Fibroblast of the aortic adventitia (primary cell): Measurements from ENCODE around the gene TNS3. TPM values are rescaled to one million over a fixed set of nuclear protein-coding genes. Genes with fewer than 3 reads are reported as not detected.
A peak's percentile ranks its signal among the peaks of the same experiment; 100 is the strongest.
"Not testable (repeated sequence)": the region's sequence is repeated elsewhere in the genome, so short reads cannot be mapped to it uniquely, and the experiment has no call there.

Experiments used
- DNase-seq: peaks from one replicate; pipeline ENCODE4 v3.0.0-alpha.2; 2010; ENCODE audit warnings: low read depth
- H3K4me3 ChIP-seq: 2 replicates; pipeline ENCODE4 v1.5.1; 2011; ENCODE audit warnings: low read depth, mild to moderate bottlenecking, control low read depth, low read length, moderate library complexity
- CTCF ChIP-seq: IDR thresholded peaks from 2 replicates; pipeline ENCODE4 v1.5.1; 2011; ENCODE audit warnings: mild to moderate bottlenecking, low read length, control low read depth, inconsistent platforms; ENCODE audit not compliant: insufficient read depth
- total RNA-seq: library from RNA; depleted of rRNA; stranded (reverse); fragments of >200 nt; gene quantifications from 2 replicates; pipeline ENCODE4 v1.2.3, GENCODE V29; 2012; ENCODE audit warnings: low replicate concordance

The TNS3 gene
- total RNA-seq, 1 donor = 28.3 TPM

DNA sequence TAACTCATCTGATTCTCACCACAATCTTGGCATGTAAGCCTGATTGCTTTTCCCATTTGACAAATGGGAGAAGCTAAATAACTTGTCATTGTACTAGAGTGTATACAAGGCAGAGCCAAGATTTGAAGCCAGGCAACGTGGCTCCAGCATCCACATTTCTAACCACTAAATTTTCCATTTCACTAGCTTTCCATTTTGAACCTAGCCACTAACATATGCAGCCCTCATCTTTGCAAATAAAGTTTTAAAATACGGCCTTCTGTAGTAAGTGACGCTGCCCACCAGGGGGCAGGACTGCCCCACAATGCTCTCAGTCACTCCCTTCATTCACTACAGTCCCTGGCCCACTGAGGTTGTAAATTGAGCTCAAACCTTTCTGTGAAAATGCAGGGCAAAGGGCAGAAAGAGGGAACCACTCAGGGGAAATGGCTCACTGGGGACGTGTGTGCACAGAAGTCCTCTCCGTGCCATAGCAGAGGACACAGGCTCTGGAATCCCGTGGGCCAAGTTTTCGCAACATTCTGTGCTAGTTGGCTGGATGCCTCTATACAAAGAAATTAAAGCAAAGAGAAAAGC lies 315.7 kb downstream of the TNS3 start:
- peak; percentile 86 for TF ChIP-seq CTCF

GRCh38 chr7:47265621-47266020 lies 316.3 kb downstream of the TNS3 start:
- TF ChIP-seq CTCF = no peak
- no peak for DNase-seq
- no peak overlapping the region for H3K4me3 ChIP-seq

More for the DNA sequence above, 315.7 kb downstream of the TNS3 start:
- DNase-seq = peak; percentile 75
- no peak overlapping the region for H3K4me3 ChIP-seq

GRCh38 chr7:47264021-47264651 lies 317.8 kb downstream of the TNS3 start:
- H3K4me3 ChIP-seq = no peak overlapping the region
- no peak for DNase-seq
- no peak for TF ChIP-seq CTCF

GRCh38 chr7:47262881-47263280 lies 319.0 kb downstream of the TNS3 start:
- TF ChIP-seq CTCF = no peak
- H3K4me3 ChIP-seq = no peak overlapping the region
- DNase-seq = no peak

GRCh38 chr7:47262160-47262559 lies 319.8 kb downstream of the TNS3 start:
- DNase-seq, H3K4me3 ChIP-seq: not testable (repeated sequence)

DNA sequence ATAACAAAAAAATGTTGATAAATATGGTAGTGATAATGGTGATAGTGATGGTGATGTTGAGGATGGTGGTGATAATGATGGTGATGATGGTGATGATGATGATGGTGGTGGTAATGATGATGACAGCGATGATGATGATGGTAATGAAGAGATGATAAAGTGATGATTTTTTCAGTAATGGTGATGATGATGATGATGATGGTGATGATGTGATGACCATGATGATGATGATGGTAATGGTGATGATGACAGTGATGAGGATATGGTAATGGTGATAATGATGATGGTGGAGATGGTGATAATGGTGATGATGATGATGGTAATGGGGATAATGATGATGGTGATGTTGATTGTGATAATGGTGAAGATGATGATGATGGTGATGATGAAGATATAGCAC lies 321.6 kb downstream of the TNS3 start:
- no peak overlapping the region for H3K4me3 ChIP-seq
- DNase-seq = no peak
- no peak for TF ChIP-seq CTCF

GRCh38 chr7:47259682-47260081 lies 322.2 kb downstream of the TNS3 start:
- no peak for DNase-seq
- TF ChIP-seq CTCF = no peak

More at GRCh38 chr7:47259682-47260081, 322.2 kb downstream of the TNS3 start:
- H3K4me3 ChIP-seq = no peak overlapping the region
